Sigmoid colon (tissue), 4 donors: Measurements from ENCODE around the gene TMEM106B.

ENCODE experiments used
- CTCF ChIP-seq, 4 experiments: fragments of 450-650 bp in 3 of 4; fragments of 200-600 bp in 1 of 4; IDR thresholded peaks; one replicate each; pipeline ENCODE4 v1.5.1; 2016 to 2019; ENCODE audit warnings: antibody characterized with exemption in 4 of 4, mild to moderate bottlenecking in 3 of 4, moderate library complexity in 2 of 4
- EP300 ChIP-seq, 4 donors: sonication (generic); formaldehyde crosslinking; IDR thresholded peaks; one replicate each; pipeline ENCODE4 v1.6.1; 2017; ENCODE audit warnings: antibody characterized with exemption in 4 of 4
- POLR2A ChIP-seq, 2 donors: fragments of 450-650 bp; IDR thresholded peaks; one replicate each; pipeline ENCODE4 v1.6.1; 2016; ENCODE audit warnings: antibody characterized with exemption in 2 of 2, mild to moderate bottlenecking in 2 of 2, moderate library complexity in 2 of 2
- POLR2AphosphoS5 ChIP-seq, 4 donors: sonication (generic); formaldehyde crosslinking; IDR thresholded peaks; one replicate each; pipeline ENCODE4 v1.6.1; 2017; ENCODE audit warnings: antibody characterized with exemption in 4 of 4

- no peak for TF ChIP-seq POLR2A (IDR thresholded peaks at IDR 0.05)
- TF ChIP-seq CTCF (IDR thresholded peaks at IDR 0.05) = no peak
- TF ChIP-seq POLR2AphosphoS5 (IDR thresholded peaks at IDR 0.05) = no peak
- TF ChIP-seq EP300 (IDR thresholded peaks at IDR 0.05) = no peak
Measured at GRCh38 chr7:12231097-12231496, 20.0 kb downstream of the TMEM106B start.
